OCI-LY3 (cell line): Measurements from ENCODE around the gene PCBP3.

Experiments
- H2AFZ ChIP-seq: fragments of 200-600, 300-600 bp; shearing (Covaris generic); 2 replicates; pipeline ENCODE4 v1.6.0; 2014; ENCODE audit warnings: antibody characterized with exemption, low read depth, low read length
- H3K27ac ChIP-seq: fragments of 200-600, 300-600 bp; sonication (generic); 2 replicates; pipeline ENCODE4 v1.5.1; 2014; ENCODE audit warnings: mild to moderate bottlenecking, low read length, moderate library complexity, mixed read lengths
- H3K27me3 ChIP-seq: fragments of 200-600, 300-600 bp; sonication (generic); 2 replicates; pipeline ENCODE4 v1.6.1; 2014; ENCODE audit warnings: low read depth, low read length, mixed read lengths
- H3K36me3 ChIP-seq: fragments of 200-600, 300-600 bp; sonication (generic); replicated peaks from 2 replicates; pipeline ENCODE3; 2014; ENCODE audit warnings: low read depth, low read length, mixed read lengths
- H3K4me1 ChIP-seq: fragments of 300-600, 200-600 bp; sonication (generic); 2 replicates; pipeline ENCODE4 v1.6.1; 2014; ENCODE audit warnings: low read length, mixed read lengths
- H3K4me2 ChIP-seq: fragments of 200-600, 300-600 bp; sonication (generic); 2 replicates; pipeline ENCODE4 v1.6.1; 2014; ENCODE audit warnings: low read length, mixed read lengths
- H3K4me3 ChIP-seq: fragments of 300-600, 200-600 bp; sonication (generic); 2 replicates; pipeline ENCODE4 v1.5.1; 2014; ENCODE audit warnings: antibody characterized with exemption, mild to moderate bottlenecking, low read length, moderate library complexity
- H3K79me2 ChIP-seq: fragments of 300-600, 200-600 bp; shearing (Covaris generic); 2 replicates; pipeline ENCODE4 v1.6.1; 2014; ENCODE audit warnings: mild to moderate bottlenecking, low read length, mixed read lengths
- H3K9ac ChIP-seq: fragments of 300-600, 200-600 bp; shearing (Covaris generic); 2 replicates; pipeline ENCODE4 v1.6.0; 2014; ENCODE audit warnings: mild to moderate bottlenecking, low read length, moderate library complexity
- H3K9me3 ChIP-seq: fragments of 200-600, 300-600 bp; shearing (Covaris generic); 2 replicates; pipeline ENCODE4 v1.6.1; 2014; ENCODE audit warnings: low read length, mixed read lengths; ENCODE audit not compliant: insufficient read depth
- H4K20me1 ChIP-seq: fragments of 200-600, 300-600 bp; sonication (generic); 2 replicates; pipeline ENCODE4 v1.6.1; 2016; ENCODE audit warnings: low read length, mixed read lengths; ENCODE audit not compliant: insufficient read depth
- CTCF ChIP-seq: fragments of 200-600, 300-600 bp; sonication (generic); IDR thresholded peaks from 2 replicates; pipeline ENCODE4 v1.5.1; 2014; ENCODE audit warnings: antibody characterized with exemption, low read length, low read depth
- EZH2phosphoT487 ChIP-seq: fragments of 200-600 bp; shearing (Covaris generic); IDR thresholded peaks from 2 replicates; pipeline ENCODE4 v1.6.1; 2018; ENCODE audit warnings: antibody characterized with exemption, mixed run types, low read depth

The PCBP3 gene

DNA sequence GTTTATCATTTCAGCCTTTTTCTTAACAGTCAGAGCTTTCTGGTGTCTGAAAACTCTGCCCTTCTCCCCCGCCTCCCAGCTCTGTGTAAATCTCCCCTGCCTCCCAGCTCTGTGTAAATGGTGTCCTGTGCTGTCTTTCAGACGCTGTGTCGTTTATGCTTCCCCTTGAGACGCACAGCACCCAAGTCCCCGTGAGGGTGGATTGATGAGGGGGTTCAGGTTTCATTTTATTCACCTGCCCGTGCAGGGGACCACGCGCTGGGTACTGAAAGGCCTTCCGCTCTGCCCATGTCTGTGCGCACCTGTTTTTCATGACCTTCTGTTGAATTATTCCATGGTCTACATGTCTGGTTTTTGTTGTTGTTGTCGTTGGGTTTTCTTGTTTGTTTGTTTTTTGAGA lies 229.9 kb downstream of the PCBP3 start:
- Histone ChIP-seq H4K20me1 (no peaks in the 10 kb centered on the region), H3K27me3 (no peaks in the 10 kb centered on the region), H3K27ac (no peak overlapping the region), H3K79me2 (no peaks in the 10 kb centered on the region), H2AFZ (no peak overlapping the region), H3K9me3 (no peaks in the 10 kb centered on the region), H3K4me2 (no peak overlapping the region), H3K4me1 (no peaks in the 10 kb centered on the region), H3K4me3 (no peak overlapping the region), H3K36me3 (no peaks in the 10 kb centered on the region), H3K9ac (no peak overlapping the region)
- no peak for TF ChIP-seq EZH2phosphoT487
- TF ChIP-seq CTCF: no peak

DNA sequence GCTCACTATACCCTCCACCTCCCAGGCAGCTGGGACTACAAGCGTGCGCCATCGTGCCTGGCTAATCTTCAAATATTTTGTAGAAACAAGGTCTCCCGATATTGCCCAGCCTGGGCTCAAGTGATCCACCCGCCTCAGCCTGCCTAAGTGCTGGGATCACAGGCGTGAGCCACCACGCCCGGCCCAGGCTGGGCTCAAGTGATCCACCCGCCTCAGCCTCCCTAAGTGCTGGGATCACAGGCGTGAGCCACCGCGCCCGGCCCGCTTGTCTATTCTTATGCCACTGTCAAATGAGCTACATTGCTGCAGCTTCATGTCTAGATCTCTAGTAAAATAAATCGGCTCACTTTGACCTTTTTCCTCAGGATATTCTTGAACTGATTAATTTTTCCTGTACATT lies 230.3 kb downstream of the PCBP3 start:
- H3K36me3 ChIP-seq: no peaks in the 10 kb centered on the region
- H2AFZ ChIP-seq: no peak overlapping the region
- no peak overlapping the region for H3K9ac ChIP-seq
- TF ChIP-seq EZH2phosphoT487: no peak
- TF ChIP-seq CTCF: no peak
- H3K27ac ChIP-seq: no peak overlapping the region
- H3K4me2 ChIP-seq: no peak overlapping the region
- no peaks in the 10 kb centered on the region for H4K20me1 ChIP-seq
- no peaks in the 10 kb centered on the region for H3K4me1 ChIP-seq
- no peaks in the 10 kb centered on the region for H3K9me3 ChIP-seq
- no peaks in the 10 kb centered on the region for H3K27me3 ChIP-seq
- no peak overlapping the region for H3K4me3 ChIP-seq
- no peaks in the 10 kb centered on the region for H3K79me2 ChIP-seq

DNA sequence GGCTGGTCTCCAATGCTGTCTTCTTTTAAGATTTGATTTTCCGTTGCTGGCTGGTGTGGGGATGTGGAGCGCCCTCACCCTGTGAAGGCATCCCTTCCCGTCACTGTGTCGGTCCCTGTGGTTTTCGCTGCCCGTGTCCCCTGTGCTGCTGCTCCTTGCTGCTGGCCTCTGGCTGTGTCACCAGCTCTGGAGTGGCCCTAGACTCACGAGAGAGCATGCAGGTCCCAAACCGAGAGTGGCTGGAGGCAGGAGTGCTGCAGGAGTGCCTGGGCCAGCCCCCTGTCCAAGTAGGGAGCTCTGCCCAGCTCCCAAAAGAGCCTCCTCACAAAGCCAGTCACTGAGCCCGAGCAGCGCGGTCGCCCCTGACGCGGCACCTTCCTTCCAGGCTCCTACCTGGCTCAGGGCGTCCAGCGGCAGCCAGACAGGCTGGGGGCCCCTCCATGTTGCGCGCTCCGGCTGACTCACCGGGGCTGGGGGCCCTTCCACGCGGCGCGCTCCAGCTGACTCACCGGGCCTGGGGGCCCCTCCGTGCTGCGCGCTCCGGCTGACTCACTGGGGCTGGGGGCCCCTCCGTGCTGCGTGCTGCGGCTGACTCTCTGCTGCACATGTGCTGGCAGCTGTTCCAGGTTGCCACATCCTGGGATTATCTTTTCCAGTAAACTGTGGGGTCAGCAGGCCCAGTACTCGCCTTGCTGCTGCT lies 231.3 kb downstream of the PCBP3 start:
- H3K9ac ChIP-seq: no peak overlapping the region
- no peaks in the 10 kb centered on the region for H3K36me3 ChIP-seq
- no peak overlapping the region for H3K4me2 ChIP-seq
- H2AFZ ChIP-seq: no peak overlapping the region
- H3K27ac ChIP-seq: no peak overlapping the region
- H4K20me1 ChIP-seq: no peaks in the 10 kb centered on the region
- H3K4me1 ChIP-seq: no peaks in the 10 kb centered on the region
- TF ChIP-seq EZH2phosphoT487 (no peak), CTCF (no peak)
- no peaks in the 10 kb centered on the region for H3K79me2 ChIP-seq
- no peaks in the 10 kb centered on the region for H3K27me3 ChIP-seq
- no peaks in the 10 kb centered on the region for H3K9me3 ChIP-seq
- no peak overlapping the region for H3K4me3 ChIP-seq

GRCh38 chr21:45875416-45875760 lies 231.9 kb downstream of the PCBP3 start:
- no peak overlapping the region for H3K27ac ChIP-seq
- no peaks in the 10 kb centered on the region for H3K79me2 ChIP-seq
- no peak overlapping the region for H3K4me2 ChIP-seq
- H3K9ac ChIP-seq: no peak overlapping the region
- no peaks in the 10 kb centered on the region for H3K36me3 ChIP-seq
- H3K4me3 ChIP-seq: no peak overlapping the region
- no peak for TF ChIP-seq CTCF
- TF ChIP-seq EZH2phosphoT487: no peak
- H3K9me3 ChIP-seq: no peaks in the 10 kb centered on the region
- no peaks in the 10 kb centered on the region for H4K20me1 ChIP-seq
- H3K4me1 ChIP-seq: peaks cover 3% of the 10 kb centered on the region; the same call in 1 of the 2 replicates
- no peaks in the 10 kb centered on the region for H3K27me3 ChIP-seq
- H2AFZ ChIP-seq: no peak overlapping the region
